ENCODE results near the gene TMEM200A.

The TMEM200A gene

GRCh38 chr6:130426066-130426721, 60.4 kb downstream of the TMEM200A start:
- no peak for TF ChIP-seq CTCF (IDR thresholded peaks at IDR 0.05; ENCODE audit: insufficient read depth, low read depth, low read length, missing control alignments)
- H3K4me3 ChIP-seq (ENCODE audit: low read depth, low read length): no peak overlapping the region
- no peak for DNase-seq (ENCODE audit: low read depth)

- DNase-seq (ENCODE audit: low read depth): no peak
- no peak for TF ChIP-seq CTCF (IDR thresholded peaks at IDR 0.05; ENCODE audit: insufficient read depth, low read depth, low read length, missing control alignments)
- no peak overlapping the region for H3K4me3 ChIP-seq (ENCODE audit: low read depth, low read length)
These were observed 65.6 kb downstream of the TMEM200A start for GRCh38 chr6:130431346-130431852.

DNA sequence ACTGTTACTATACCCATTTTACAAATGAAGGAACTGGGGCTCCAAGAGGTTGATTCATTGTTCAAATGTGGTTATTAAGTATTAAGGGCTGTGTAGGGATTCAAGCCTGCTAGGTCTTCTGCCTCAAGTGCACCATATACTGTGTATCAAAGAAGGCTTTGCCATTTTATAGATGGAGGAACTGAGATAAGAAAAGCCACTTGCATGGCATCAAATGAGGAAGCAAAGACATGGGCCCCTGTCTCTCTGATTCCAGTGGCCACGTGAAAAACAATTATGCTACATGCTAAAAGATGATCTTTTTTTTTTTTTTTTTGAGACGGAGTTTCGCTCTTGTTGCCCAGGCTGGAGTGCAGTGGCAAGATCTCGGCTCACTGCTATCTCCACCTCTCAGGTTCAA, 67.0 kb downstream of the TMEM200A start:
- DNase-seq (ENCODE audit: low read depth): no peak
- TF ChIP-seq CTCF (IDR thresholded peaks at IDR 0.05; ENCODE audit: insufficient read depth, low read depth, low read length, missing control alignments): no peak
- no peak overlapping the region for H3K4me3 ChIP-seq (ENCODE audit: low read depth, low read length)

DNA sequence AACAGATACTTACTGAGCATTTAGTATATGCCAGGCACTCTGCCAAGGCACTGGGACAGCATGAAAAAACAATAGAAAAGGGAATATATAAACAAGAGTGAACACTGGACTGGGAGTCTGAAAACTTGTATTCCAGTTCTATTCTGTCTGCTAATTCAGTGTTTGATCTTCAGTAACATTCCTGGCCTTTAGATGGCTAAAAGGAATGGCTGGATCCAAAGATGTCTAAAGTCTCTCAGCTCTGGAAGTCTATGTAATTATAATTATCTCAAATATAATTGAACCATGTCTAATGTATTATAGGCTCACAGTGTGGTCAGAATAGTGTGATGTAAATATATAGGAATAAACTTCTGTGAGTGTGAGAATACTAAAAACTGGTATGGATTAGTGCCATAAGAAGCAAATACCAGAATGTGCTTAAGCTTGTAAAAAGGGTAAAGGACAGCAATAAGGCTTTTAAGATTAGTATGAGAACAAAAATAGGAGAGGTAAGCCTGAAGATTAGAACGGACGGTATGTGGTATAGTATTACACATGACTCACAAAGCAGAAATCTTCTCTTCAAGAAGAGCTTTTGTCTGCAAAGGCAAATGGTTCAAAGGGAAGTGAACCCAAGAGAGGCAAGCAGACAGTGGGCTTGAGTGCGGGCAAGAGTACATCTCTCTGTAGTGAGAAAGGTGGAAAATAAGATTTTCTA, 68.5 kb downstream of the TMEM200A start:
- no peak for TF ChIP-seq CTCF (IDR thresholded peaks at IDR 0.05; ENCODE audit: insufficient read depth, low read depth, low read length, missing control alignments)
- no peak for DNase-seq (ENCODE audit: low read depth)
- no peak overlapping the region for H3K4me3 ChIP-seq (ENCODE audit: low read depth, low read length)

- no peak overlapping the region for H3K4me3 ChIP-seq (ENCODE audit: low read depth, low read length)
- DNase-seq (ENCODE audit: low read depth): no peak
- no peak for TF ChIP-seq CTCF (IDR thresholded peaks at IDR 0.05; ENCODE audit: insufficient read depth, low read depth, low read length, missing control alignments)
These were observed 69.4 kb downstream of the TMEM200A start for GRCh38 chr6:130435181-130435580.

- DNase-seq (ENCODE audit: low read depth): no peak
- H3K4me3 ChIP-seq (ENCODE audit: low read depth, low read length): no peak overlapping the region
- no peak for TF ChIP-seq CTCF (IDR thresholded peaks at IDR 0.05; ENCODE audit: insufficient read depth, low read depth, low read length, missing control alignments)
These were observed 72.1 kb downstream of the TMEM200A start for GRCh38 chr6:130437961-130438360.

Measured in GM12865 (cell line).